NCI-H187 (cell line): ENCODE results near the gene SH3RF3.

Experiments used
- DNase-seq, 2 experiments: peaks; one replicate each; lab custom pipeline; 2025; lab: John Stamatoyannopoulos, UW

The SH3RF3 gene

DNA sequence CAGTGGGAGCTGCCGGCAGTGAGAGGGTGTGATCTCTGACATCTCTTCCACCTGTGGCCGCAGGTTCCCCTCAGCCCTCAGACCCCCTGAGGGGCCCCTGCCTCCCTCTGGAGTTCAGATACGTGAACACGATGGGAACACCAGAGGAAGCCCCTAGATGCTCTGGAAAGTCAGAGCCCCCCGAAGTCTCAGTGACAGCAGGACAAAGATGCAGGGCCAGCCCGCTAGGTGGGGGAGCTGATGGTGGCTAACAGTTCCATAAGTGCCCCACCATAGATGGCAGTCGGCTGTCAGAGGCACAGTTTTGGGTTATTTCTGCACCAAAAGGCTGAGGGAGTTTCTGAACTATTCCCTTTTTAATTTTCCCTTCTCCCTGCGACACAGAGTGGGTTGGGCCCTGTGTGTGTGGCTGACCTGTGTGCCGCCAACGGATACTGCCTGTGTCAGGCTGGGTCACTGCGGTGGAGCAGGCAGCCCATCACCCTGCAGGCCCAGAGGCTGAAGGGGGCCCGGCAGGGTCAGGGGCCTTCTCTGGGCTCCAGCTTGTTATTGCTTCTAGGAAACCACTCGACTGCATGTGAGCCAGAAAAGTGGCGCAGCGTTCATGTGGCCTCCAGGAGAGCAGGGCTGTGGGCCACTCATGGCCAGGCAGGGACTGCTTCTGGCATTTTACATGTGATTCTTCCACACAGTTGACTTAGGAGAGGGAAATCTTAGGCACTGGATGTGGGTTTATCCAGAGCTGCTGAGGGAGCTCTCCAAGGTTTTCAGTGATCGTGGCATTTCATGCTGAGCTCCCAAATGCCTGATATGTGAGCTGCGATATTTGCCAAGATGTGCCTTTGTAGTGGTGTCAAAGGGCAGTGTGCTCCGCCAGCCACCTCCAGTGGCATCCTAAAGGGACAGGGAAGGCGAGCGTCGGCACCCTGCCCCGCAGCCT is 225.1 kb downstream of the SH3RF3 start:
- DNase-seq = no peak

DNA sequence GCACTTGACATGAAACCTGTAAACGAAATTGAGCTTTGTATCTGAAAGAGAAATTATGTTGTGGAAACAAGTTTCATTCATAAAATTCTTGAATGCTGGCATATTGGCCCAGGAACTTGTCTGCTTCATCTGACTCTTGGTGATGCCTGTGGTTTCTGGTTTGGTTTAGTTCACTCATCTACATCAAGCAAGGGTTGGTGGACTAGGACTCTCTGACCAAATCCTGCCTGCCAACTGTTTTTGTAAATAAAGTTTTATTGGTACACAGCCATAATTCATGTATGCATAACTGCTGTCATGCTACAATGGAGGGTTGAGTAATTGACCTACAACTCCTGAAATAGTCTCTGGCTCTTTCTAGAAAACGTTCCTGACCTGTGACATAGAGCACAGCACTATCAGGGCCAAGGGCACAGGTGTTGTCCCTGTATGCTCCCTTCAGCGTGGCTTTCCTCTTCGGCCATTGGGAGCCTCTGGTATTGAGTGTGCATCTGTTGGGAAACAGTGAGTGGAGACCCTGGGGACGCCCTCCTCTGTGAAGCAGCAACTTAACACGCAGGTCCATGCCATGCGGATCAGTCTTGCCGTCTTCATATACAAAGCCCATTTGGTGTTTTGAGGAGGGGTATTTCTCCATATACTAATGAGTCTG is 226.3 kb downstream of the SH3RF3 start:
- no peak for DNase-seq

DNA sequence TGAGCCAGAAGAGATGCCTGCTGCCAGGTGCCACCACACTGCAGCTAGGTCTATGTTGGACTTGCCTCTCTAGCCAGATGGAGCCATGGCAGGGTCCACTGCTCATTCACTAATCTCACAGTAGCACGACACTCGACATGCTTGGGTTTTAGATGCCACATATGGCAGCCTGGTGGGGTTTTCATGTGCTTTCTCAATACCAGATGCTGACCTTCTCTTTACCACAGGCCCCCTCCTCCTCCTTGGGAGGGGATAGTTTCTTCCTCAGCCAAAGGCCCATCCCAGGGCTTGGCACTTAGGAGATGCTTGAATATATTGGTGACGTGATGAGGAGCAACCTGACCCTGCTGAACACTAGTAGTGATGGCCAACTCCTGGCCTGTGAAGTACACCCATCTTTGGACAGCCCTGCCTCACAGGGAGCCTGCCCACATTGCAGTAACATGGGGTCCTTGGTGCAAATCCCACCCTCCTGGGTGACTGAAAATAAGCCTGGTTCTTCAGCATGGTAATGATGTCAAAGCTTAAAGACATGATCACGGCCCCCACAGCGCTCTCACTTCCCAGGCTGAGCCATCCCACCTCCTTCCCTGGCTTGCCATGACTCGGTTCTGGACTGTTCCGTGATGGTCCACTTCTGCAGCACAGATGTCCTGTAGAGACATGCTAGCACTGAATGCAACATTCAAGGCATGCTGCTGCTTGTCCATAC is 227.5 kb downstream of the SH3RF3 start:
- no peak for DNase-seq

DNA sequence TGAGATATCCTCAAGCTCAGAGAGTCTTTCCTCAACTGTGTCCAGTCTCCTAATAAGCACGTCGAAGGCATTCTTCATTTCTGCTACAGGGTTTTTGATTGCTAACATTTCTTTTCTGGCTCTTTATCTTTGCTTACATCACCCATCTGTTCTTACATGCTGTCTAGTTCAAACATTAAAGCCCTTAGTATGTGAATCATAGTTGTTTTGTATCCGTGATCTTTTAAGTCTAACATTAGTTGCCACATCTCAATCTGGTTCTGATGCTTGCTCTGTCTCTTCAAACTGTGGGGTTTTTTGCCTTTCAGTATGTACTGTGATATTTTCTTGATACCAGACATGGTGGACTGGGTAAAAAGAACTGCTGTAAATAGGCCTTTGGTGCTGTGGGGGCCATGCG is 235.2 kb downstream of the SH3RF3 start:
- DNase-seq = no peak

DNA sequence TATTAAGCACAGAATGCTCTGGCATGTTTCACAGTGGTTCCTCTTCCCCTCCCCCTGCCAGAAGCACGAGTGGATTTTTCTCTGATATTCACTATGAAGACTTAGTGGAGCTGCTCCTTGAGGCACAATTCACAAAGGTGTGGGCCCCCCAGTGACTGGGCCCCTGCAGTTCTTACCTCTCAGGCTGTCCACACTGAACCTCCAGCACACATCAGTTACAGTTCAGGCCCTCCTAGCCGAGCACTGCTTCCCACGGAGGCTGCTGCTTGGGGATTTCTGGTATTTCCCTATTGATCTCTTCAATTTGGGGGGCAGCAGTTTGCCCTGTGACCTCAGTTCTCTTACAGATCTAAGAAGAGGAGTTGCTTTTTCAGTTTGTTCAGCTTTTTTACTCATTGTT is 236.1 kb downstream of the SH3RF3 start:
- DNase-seq = no peak

DNA sequence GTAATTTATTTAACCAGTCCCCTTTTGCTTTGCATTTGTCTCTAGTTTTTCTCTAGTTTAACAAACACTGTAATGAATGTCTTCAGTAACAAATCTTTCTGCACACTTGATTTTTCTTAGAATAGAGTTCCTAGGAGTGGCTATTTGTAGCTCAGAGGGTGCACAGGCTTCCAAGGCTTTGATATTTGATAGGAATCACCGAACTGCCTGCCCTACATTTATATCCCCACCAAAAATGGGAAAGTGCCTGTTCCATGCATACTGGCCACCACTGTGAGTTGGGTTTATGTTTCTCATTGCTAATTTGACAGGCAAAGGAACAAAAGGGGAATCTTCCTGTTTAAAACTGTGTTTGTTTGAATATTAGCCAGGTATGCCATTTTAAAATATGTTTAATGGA is 238.7 kb downstream of the SH3RF3 start:
- no peak for DNase-seq

DNA sequence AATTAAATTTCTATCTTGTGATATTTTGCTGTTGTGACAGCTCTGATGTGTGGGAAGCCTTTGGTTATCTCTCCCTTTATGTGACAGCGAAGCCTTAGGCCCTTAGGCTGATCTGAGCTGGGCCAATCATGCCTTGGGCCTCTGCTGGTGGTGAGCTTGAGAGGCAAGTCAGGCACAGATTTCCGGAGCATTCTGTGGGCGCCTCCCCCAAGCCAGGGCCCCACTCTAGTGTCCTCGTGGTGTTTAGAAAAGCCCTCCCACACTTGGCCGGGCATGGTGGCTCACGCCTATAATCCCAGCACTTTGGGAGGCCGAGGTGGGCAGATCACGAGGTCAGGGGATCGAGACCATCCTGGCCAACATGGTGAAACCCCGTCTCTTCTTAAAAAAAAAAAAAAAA is 239.8 kb downstream of the SH3RF3 start:
- no peak for DNase-seq

DNA sequence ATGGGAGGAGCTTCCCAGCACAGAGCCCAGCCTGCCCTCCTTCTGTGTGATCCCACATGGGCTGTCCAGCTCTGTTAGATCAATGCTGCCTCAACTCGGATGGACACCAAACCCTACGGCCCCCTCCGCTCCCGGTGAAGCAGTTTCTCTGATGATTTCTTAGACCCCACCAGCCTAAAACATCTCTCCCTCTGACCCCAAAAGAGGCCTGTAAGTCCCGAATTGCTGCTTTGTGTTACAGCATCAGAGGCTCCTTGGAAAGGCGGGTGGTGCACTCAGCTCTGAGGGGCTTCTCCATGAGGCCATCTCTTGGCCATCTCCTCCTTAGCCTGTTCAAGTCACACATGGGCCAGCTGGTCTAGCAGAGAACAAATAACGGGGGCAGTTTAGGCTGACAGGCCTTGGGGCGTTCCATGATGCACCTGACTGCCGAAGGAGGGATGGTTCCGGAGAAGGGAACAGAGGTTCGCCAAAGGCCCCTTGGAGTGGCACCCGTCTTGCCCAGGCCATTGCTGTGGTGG is 240.7 kb downstream of the SH3RF3 start:
- DNase-seq = no peak

DNA sequence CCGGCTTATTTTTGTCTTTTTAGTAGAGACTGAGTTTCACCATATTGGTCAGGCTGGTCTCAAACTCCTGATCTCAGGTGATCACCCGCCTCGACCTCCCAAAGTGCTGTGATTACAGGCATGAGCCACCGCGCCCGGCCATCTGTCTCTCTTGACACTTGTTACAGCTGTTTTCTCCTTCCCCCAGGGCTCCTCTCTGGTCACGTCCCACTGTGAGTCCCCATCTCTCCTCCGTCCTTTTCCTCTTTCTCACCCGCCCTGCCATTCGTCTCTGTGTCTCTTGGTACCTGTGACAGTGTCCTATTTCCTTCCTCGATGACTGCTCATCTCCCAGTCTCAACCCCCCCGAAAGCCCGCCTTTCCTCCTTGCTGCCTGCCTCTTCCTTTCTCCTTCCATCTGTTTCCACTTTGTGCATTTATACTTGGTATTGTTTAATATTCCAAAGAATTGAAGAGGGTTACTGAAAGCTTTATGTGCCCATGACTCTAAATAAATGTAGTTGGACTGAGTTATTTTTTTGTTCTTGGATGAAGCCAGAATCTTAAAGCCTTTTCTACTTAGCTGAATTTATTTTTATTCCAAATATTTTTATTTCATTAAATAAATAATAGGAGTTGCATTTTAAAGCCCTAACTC is 241.5 kb downstream of the SH3RF3 start:
- DNase-seq = no peak

DNA sequence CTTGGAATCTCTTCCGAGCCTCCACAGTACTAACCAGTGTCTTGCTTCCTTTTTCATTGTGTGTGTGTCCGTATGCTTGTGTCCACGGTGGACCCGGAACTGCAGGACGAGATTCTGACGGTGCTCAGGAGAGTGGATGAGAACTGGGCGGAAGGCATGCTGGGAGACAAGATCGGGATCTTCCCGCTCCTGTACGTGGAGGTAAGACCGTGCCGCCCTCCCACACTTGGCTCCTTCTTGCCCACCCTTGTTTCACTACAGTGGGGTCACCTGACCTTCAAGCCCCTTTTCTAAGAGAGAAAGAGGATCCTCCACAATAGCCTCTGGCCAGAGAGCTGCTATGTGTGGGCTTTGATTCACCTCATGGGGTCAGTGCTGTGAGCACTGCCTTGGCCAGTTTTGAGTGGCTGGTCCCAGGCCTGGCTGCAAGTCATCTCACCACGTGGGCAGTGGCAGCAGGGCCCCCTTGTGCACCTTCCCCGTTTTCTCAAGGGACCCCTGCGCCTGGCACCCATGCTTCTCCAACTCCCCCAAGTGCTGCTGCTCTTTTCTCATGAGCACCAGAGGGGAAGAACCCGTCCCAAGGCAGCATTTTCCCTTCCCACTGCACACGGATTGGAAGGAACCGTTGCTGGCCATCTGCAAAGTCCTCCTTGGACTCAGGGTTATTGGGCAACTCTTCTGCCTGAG is 242.6 kb downstream of the SH3RF3 start:
- no peak for DNase-seq

DNA sequence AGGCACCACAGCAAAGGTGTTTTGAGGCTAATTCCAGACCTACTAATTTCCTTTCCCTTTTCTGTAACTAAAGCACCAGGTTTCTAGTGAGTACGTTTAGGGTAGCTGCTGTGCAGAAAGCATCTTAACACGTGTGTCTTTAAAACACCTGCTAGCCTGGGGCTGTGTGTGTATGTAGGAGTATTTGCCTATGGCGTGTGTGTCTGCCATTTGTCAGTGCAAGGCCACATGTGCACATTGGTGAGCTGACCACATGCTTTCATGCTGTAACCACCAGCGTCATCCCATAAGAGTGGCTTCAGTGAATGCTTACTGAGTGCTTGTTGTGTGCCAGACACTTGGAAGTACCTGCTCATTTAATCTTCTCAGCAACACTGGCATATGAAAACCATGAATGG is 243.2 kb downstream of the SH3RF3 start:
- no peak for DNase-seq

DNA sequence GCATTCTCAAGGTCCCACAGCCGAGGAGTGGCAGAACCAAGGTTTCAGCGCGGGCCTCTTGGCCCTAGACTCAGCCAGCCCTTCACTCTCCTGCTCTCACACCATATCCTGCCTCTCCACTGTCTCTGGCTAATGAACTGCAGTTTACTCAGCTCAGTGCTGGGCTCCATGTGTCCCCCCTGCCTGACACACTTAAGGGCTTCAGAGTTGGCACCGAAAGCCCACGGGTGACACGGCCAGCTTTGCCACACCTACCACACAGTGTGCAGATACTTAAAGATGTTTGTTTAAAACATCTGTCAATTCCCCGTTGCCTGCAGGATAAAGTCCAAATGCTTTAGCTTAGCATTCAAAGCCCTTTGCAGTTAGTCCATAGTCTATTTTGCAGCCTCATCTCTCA is 243.6 kb downstream of the SH3RF3 start:
- no peak for DNase-seq

DNA sequence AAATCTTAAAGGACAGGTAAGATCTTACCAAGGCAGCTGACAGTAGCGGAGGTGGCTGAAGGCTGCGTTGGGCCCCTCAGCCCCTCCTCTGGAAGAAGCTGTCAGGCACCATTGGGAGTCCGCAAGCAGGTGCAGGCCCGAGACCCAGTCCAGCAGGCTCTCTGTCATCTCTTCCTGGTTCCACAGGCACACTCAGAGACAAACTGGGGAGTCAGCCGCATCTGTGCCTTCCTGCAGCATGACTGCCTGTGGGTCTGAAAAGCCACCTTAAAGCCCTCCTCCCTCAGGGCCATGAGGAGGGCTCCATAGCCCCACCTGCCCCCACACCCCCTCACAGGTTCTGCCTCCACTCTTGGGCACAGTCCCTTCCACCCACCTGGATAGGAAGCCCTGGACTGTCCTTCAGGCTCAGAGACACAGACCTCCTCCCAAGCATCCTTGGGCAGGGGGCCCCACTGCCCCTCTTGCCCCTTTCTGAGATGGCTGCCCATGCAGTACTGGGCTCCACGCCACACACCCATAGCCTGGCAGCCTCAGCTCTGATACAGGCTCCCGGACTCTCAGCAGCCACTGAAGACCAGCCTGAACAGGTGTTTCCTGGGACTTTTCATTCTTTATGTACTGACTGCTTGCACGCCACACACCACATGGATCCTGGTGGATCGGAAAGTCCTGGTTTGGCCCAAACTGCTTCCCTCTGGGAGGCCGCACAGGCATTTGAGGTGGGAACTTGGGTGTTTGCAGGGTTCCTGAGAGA is 245.0 kb downstream of the SH3RF3 start:
- no peak for DNase-seq

DNA sequence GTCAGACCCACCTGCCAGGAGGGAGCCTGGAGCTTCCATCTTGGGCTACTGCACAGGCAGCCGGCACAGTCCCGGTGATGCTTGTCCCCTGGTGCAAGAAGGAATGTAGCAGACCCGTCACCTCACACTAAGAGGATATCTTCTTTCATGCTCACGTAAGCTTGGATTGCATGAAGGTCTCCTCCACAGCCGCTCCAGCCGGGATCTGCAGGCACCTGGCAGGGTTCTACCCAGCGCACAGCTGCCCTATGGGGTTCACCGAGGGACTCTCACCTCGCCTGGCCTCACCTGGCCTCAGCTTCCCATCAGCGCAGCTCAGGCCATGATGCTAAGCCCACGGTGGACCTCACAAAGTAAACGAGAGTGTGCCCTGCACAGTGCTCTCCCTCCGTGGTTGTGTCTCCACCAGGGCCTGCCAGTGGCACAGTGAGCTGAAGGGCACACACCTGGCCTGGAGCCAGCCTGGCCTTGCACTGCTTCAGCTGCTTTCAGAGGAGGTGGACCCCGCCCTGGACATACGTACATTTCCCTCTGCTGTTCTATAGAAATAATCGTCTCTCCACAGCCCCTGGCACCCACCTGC is 245.6 kb downstream of the SH3RF3 start:
- DNase-seq = no peak

DNA sequence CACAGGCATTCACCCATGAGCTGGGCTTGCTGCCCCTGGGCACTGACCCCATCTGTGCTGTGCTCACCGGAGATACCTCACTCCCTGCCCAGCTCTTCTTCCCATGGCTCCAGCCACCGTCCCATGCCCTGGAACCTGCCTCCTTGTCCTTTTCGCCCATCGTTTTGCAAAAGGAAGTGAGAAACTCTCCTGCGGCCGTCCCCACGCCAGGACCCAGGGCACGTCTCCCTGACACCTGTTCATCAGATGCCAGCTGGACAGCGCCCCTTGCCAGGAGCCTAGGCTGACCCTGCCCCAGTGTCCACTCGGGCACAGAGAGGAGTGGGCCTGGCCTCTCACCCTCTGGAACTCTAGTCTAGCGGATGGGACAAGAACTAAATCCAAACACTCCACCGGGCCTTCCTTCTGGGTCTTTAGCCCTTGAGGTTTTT is 246.1 kb downstream of the SH3RF3 start:
- DNase-seq = no peak

DNA sequence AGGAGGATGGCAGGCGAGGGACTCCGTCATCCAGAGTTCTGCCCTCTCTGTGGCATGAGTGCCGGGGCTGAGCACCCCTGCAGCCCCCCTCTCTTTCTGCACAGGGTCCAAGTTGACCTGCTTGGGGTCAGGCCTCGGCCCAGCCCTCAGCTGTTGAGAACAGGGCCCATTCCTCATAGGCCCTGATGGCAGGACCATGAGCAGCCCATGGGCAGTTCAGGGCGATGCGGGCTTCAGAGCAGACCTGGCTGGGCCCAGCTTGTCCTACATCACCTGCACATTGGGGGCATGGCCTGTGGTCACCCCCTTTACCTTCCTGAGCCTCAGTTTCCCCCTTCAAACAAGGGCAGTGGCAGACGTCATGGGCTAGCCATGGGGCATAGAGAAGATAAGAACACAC is 246.7 kb downstream of the SH3RF3 start:
- DNase-seq = no peak

DNA sequence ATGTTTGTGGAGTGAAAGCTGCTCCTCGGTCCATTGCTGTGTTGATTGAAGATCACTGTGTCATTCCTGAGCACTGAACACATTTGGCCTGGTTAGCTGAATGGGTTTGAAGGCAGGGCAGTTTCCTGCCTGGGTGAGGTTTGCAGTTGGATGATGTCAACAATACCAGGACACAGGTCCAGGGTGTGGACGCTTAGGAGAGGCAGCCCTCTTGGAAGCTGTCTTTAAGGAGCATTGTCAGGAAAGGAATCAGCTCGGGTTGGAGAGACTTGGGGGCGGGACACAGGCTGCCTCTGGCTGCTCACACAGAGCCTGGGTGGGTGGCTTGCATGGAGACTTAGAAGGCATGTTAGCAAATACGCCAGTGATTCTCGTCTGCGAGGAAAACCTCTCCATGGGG is 247.1 kb downstream of the SH3RF3 start:
- no peak for DNase-seq

DNA sequence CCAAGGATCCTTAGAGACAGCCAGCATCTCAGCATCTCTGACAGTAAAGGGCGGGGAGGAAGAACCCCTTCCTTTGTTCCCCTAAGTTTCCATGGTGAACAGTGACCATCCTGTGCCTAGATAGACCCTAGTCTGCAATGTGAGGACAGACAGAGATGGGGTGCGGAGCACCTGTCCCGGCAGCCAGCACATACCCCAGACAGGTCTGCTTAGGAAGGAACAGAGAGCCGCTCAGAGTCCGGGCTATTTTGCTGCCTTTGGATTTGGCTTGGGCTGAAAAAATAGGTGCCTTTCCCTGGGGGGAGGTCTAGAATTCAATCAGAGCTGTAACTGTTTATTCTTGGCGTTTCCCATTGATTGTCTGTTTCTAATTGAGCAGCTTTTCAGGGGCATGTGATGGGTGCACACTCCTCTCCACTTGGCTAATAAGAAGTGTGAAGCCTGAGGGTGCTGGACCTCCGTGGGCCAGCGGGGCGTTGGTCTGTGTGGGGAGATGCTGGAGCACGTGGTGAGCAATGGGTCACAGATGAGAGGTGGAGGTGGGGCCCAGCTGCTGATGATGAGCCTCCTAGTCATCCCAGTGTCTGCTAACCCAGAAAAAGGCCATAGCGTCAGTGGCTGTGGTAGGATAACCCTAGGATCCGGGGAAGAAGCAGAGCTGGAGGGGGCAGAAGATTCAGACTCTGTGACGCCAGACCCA is 247.9 kb downstream of the SH3RF3 start:
- DNase-seq = no peak

DNA sequence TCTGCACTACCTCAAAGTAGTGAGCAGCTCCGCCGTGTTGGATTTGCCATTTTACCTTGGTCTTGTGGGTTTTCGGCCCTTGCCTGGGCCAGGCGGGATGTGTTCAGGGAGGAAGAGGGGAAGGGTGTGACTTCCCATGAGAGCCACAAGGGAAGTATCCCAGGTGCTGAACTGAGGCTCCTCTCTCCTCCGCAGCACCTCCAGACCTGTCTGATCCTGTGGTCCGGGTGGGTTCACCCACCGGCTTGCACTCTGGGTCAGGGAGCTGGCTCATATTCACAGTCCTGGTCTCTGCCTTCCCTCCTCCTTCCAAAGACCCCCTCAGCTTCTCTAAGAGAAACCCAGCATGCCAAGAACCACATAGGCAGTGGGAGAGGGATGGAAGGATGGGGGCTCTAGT is 249.0 kb downstream of the SH3RF3 start:
- DNase-seq = no peak

DNA sequence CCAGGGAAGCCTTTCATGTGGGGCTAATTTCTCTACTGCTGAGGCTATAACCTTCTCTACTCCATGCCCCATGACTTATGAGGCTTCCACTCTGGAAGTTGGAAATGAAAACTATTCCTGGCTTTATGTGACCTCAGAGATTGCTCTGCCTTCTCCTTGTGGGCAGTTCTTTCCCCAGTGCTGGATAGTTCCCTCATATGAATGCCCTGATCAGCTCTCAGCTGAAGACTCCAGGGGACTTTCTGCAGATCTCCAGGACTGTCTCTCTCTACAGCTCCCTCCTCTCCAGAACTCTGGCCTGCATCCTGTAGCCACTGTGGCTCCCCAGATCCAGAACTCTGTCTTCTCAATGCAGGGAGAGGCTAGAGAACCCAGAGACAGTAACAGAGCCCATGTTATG is 249.7 kb downstream of the SH3RF3 start:
- DNase-seq = no peak
